Activated CD8-positive, alpha-beta memory T cell treated with anti-CD3 and anti-CD28 coated beads, Interleukin-2, amount 50 U/mL, for 1 hour (primary cell): ENCODE results near the gene LY6G5C.

Experiments
- DNase-seq: peaks from one replicate; pipeline ENCODE4 v3.0.0-alpha.2; 2020; ENCODE audit errors: extremely low read depth

The LY6G5C gene

GRCh38 chr6:31639449-31639861 is 41.4 kb downstream of the LY6G5C start:
- no peak for DNase-seq

DNA sequence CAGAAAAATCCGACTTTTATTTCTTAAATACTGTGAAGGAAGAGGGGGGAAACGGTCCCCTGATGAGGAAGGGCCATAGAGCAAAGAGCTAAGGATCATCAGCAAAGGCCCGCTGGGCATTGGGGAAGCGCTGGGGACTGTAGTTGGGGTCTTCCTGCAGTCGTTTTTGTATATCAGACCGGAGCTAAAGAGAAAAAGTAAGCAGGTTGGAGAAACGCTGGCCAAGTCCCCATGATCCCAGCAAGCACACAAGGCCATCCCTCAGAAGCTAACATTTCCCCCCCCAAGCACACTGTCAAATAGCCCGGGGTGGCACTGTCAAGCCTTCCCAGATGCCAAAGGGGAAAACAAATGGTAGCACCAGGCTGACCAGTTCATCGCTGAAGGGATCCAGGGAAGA is 41.8 kb downstream of the LY6G5C start:
- no peak for DNase-seq

- DNase-seq: no peak
These were observed 43.9 kb downstream of the LY6G5C start for GRCh38 chr6:31636698-31637596.

DNA sequence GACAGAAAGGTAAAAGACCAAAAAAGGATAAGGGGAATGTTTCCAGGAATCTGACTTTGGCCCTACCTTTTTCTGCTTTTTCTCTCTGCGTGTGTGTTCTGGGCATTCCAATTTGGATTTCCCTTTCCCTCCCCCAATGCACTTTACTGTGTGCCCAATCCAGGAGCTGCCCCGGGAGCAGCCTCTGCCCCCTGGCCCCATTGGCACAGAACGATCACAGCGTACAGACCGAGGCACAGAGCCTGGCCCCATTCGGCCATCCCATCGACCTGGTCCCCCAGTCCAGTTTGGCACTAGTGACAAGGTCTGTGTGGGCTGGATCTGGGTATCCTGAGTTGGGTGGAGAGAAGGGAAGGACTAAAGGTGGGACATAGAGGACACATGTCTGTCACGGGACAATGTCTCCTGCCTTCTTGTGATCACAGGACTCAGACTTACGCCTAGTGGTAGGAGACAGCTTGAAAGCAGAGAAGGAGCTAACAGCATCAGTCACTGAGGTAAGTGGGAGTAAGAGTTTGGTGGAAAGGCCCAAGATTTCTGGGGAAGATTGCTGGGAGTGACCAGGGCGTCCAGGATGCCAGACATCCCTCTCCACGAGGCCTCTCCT is 45.8 kb downstream of the LY6G5C start:
- no peak for DNase-seq

DNA sequence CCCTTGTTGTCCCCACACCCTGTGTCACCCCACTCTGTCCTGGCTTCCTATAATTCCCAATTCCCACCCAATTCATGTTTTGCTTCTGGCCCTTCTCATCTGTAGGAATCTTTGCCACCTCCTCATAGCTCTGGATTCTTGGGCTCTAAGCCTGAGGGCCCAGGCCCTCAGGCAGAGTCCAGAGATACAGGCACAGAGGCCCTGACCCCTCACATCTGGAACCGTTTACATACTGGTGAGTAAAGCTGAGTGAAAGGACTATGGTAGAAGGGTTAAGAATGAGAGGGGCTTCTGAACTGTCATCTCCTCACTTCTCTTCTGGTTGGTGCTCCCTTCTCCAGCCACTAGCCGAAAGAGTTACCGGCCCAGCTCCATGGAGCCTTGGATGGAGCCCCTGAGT is 46.7 kb downstream of the LY6G5C start:
- no peak for DNase-seq

- no peak for DNase-seq
These were observed 47.4 kb downstream of the LY6G5C start for GRCh38 chr6:31633447-31633846.

DNA sequence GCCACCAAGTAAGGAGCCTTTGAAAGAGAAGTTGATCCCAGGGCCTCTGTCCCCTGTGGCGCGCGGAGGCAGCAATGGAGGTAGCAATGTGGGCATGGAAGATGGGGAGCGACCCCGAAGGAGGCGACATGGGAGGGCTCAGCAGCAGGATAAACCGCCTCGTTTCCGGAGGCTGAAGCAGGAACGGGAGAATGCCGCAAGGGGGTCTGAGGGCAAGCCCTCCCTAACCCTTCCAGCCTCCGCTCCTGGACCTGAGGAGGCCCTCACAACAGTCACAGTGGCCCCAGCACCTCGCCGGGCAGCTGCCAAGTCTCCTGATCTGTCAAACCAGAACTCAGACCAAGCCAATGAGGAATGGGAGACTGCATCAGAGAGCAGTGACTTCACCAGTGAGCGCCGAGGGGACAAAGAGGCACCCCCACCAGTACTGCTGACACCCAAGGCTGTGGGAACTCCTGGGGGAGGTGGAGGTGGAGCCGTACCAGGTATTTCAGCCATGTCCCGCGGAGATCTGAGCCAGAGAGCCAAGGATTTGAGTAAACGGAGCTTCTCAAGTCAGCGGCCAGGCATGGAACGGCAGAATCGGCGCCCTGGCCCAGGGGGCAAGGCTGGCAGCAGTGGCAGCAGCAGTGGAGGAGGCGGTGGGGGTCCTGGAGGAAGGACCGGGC is 48.5 kb downstream of the LY6G5C start:
- DNase-seq: no peak

- DNase-seq: no peak
These were observed 49.1 kb downstream of the LY6G5C start for GRCh38 chr6:31631681-31632278.

GRCh38 chr6:31631209-31631608 is 49.7 kb downstream of the LY6G5C start:
- no peak for DNase-seq

DNA sequence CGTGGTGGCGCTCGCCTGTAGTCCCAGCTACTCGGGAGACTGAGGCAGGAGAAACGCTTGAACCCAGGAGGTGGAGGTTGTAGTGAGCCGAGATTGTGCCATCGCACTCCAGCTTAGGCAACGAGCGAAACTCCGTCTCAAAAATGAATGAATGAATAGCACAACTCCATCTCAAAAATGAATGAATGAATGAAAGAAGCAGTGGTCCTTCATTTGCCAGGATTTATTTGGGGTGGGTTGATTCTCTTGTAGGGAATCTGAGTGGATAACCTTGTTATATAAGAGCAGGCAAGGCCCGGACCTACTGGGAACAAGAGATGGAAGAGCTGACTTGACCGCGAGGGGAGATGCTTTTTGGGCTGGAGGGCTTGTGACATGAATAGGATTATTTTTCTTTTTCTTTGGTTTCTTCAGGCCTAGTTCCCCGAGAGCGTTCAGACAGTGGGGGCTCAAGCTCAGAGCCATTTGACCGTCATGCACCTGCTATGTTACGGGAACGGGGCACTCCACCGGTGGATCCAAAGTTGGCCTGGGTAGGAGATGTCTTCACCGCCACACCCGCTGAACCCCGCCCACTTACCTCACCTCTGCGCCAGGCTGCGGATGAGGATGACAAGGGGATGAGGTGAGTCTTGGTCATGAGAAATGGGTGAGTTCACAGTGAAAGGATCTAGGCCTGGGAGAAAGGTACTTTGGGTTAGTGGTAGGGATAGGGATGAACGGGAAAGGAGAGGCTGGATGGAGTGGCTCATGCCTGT is 50.5 kb downstream of the LY6G5C start:
- DNase-seq: no peak

DNA sequence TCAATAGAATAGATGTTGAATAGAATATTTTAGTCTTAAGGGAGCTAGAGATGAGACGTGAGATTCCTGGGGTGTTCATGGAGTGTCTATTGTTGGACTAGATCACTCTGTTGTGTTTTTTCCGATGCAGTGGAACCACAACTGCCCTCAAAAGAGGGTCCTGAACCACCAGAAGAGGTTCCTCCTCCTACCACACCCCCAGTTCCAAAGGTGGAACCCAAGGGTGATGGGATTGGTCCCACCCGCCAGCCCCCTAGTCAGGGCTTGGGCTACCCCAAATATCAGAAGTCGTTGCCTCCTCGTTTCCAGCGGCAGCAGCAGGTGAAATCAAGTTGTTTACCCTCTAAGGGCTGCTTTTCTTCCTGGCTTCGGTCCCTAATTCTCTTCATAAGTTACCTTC is 51.9 kb downstream of the LY6G5C start:
- no peak for DNase-seq

DNA sequence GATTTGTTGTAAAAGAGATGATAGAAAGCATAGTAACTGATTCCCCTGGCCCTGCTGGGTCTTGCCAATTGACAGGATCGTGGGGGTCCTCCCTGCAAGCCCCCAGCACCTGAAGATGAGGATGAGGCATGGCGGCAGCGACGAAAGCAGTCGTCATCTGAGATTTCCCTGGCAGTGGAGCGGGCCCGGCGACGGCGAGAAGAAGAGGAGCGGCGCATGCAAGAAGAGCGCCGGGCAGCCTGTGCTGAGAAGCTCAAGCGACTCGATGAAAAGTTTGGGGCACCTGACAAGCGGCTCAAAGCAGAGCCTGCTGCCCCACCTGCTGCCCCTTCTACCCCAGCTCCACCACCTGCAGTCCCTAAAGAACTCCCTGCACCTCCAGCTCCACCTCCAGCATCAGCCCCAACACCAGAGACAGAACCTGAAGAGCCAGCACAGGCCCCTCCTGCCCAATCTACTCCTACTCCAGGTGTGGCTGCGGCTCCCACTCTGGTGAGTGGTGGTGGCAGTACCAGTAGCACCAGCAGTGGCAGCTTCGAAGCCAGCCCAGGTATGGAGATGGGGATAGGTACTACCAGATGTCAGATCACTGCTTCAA is 53.1 kb downstream of the LY6G5C start:
- no peak for DNase-seq

- DNase-seq: no peak
These were observed 53.9 kb downstream of the LY6G5C start for GRCh38 chr6:31626952-31627351.
